K562 (cell line): ENCODE data around the gene TBC1D9. TPM values are rescaled to one million over a fixed set of nuclear protein-coding genes. Genes with fewer than 3 reads are reported as not detected.

Experiments
- ATAC-seq: fragments of 200-7000 bp; cut with Tn5 transposase; 3 replicates; pipeline ENCODE4 v1.9.1; 2020; ENCODE audit warnings: moderate library complexity
- BruUV-seq: library from RNA; stranded (reverse); fragments of 400-500 nt; replicated peaks from 2 replicates; lab custom pipeline; 2021; lab: Mats Ljungman, UMichigan
- CTCF ChIA-PET: fragments of 300-600 bp; formaldehyde crosslinking; extraction: SDS; loops from one replicate; lab custom pipeline; 2021; ENCODE audit warnings: low intra/inter-chr PET ratio; lab: Yijun Ruan, JAX
- POLR2A ChIA-PET: fragments of 300-600, 350-650 bp; sonication (Branson Sonifier 250); formaldehyde crosslinking; extraction: SDS; loops from one replicate; lab custom pipeline; 2021; ENCODE audit warnings: antibody characterized with exemption, inconsistent platforms; lab: Yijun Ruan, JAX
- DNase-seq, 4 experiments: peaks; one replicate each; pipeline versions ENCODE4 v3.0.0 to v3.0.0-alpha.2; 2011 to 2018; ENCODE audit warnings: low spot score in 3 of 4, mixed read lengths in 3 of 4; ENCODE audit errors: extremely low read depth in 1 of 4
- FAIRE-seq: peaks from 2 replicates; lab custom pipeline; 2011; peaks lifted over from hg19 to GRCh38; lab: Jason Lieb, UNC
- H2AFZ ChIP-seq: 2 replicates; pipeline ENCODE4 v1.6.0; 2011; ENCODE audit warnings: low read depth, low read length, control low read depth, inconsistent platforms
- H3K27ac ChIP-seq: fragments of 200-600 bp; 3 replicates; pipeline ENCODE4 v1.8.0; 2011; ENCODE audit warnings: low read depth, mild to moderate bottlenecking, control low read depth, inconsistent platforms, low read length, moderate library complexity, mixed read lengths; ENCODE audit errors: extremely low read depth
- H3K27me3 ChIP-seq, 2 experiments: fragments of 300-600 bp in 1 of 2; 2 replicates in 1 of 2; 3 replicates in 1 of 2; pipeline versions ENCODE4 v1.6.0 to v1.8.0; 2011; ENCODE audit warnings: inconsistent platforms in 2 of 2, low read length in 2 of 2, mild to moderate bottlenecking in 1 of 2, mixed read lengths in 1 of 2, moderate library complexity in 1 of 2; ENCODE audit not compliant: control insufficient read depth in 2 of 2, insufficient read depth in 2 of 2
- H3K36me3 ChIP-seq: fragments of 300-600 bp; 3 replicates; pipeline ENCODE4 v1.8.0; 2011; ENCODE audit warnings: mild to moderate bottlenecking, low read length, inconsistent platforms; ENCODE audit not compliant: control insufficient read depth, insufficient read depth
- H3K4me1 ChIP-seq, 2 experiments: fragments of 200-600 bp in 1 of 2; replicated peaks in 1 of 2; 2 replicates in 1 of 2; 3 replicates in 1 of 2; pipeline versions ENCODE4 v1.5.1 to v1.8.0; 2011; ENCODE audit warnings: inconsistent platforms in 2 of 2, low read length in 2 of 2, mild to moderate bottlenecking in 1 of 2, mixed read lengths in 1 of 2, moderate library complexity in 1 of 2; ENCODE audit not compliant: control insufficient read depth in 2 of 2, insufficient read depth in 2 of 2
- H3K4me2 ChIP-seq: 2 replicates; pipeline ENCODE4 v1.6.1; 2011; ENCODE audit warnings: low read length, control low read depth, inconsistent platforms, mixed read lengths; ENCODE audit not compliant: insufficient read depth
- H3K4me3 ChIP-seq: fragments of 200-600 bp; sonication (generic), shearing (Covaris generic); 2 replicates; pipeline ENCODE4 v1.5.1; 2016; ENCODE audit warnings: control low read depth, inconsistent platforms
- H3K79me2 ChIP-seq: fragments of 200-600 bp; 3 replicates; pipeline ENCODE4 v1.8.0; 2011; ENCODE audit warnings: low read length, inconsistent platforms; ENCODE audit not compliant: control insufficient read depth, insufficient read depth
- H3K9ac ChIP-seq, 2 experiments: 2 replicates each; pipeline versions ENCODE4 v1.6.0 to v1.6.1; 2011; ENCODE audit warnings: low read depth in 2 of 2, low read length in 2 of 2, control low read depth in 1 of 2, inconsistent platforms in 1 of 2, mild to moderate bottlenecking in 1 of 2, mixed read lengths in 1 of 2; ENCODE audit not compliant: insufficient read depth in 1 of 2
- H3K9me1 ChIP-seq: one replicate; pipeline ENCODE4 v1.6.0; 2011; ENCODE audit warnings: inconsistent platforms, mild to moderate bottlenecking, low read length, moderate library complexity; ENCODE audit not compliant: control insufficient read depth, insufficient read depth
- H3K9me3 ChIP-seq: replicated peaks from 2 replicates; pipeline ENCODE4 v1.5.1; 2011; ENCODE audit warnings: low read depth, low read length, inconsistent platforms; ENCODE audit not compliant: control insufficient read depth, insufficient read depth
- H4K20me1 ChIP-seq: replicated peaks from 2 replicates; pipeline ENCODE4 v1.6.1; 2011; ENCODE audit warnings: low read length, inconsistent platforms, mixed read lengths; ENCODE audit not compliant: control insufficient read depth, insufficient read depth
- CC2D1A ChIP-seq: fragments of 450-650 bp; IDR thresholded peaks from 2 replicates; pipeline ENCODE4 v1.6.1; 2017; ENCODE audit warnings: mild to moderate bottlenecking
- CHCHD3 ChIP-seq: fragments of 250-450 bp; sonication (Bioruptor Pico); IDR thresholded peaks from 2 replicates; pipeline ENCODE4 v2.1.2; 2022; ENCODE audit warnings: mild to moderate bottlenecking
- CREM ChIP-seq: IDR thresholded peaks from 2 replicates; pipeline ENCODE4 v1.6.1; 2014; ENCODE audit warnings: antibody characterized with exemption, low read depth
- DIDO1 ChIP-seq: fragments of 450-650 bp; IDR thresholded peaks from 2 replicates; pipeline ENCODE4 v1.6.1; 2016; ENCODE audit warnings: low read depth, missing biosample characterization, missing genetic modification characterization
- ESRRA ChIP-seq: fragments of 450-650 bp; IDR thresholded peaks from 2 replicates; pipeline ENCODE4 v1.6.1; 2014; ENCODE audit warnings: low read depth, mild to moderate bottlenecking, moderate library complexity, borderline replicate concordance
- FOXA1 ChIP-seq: fragments of 450-650 bp; IDR thresholded peaks from 2 replicates; pipeline ENCODE4 v1.6.1; 2016; ENCODE audit warnings: mild to moderate bottlenecking, borderline replicate concordance
- RBM22 ChIP-seq: fragments of 200-400 bp; formaldehyde crosslinking; IDR thresholded peaks from 2 replicates; pipeline ENCODE4 v1.6.1; 2018; ENCODE audit warnings: low read length, low read depth; ENCODE audit not compliant: poor library complexity, severe bottlenecking
- RHOXF2B ChIP-seq: fragments of 250-450 bp; sonication (Bioruptor Pico); conservative IDR thresholded peaks from 2 replicates; pipeline ENCODE4 v1.5.1; 2021
- SLC30A9 ChIP-seq: fragments of 250-450 bp; sonication (Bioruptor Pico); IDR thresholded peaks from 2 replicates; pipeline ENCODE4 v1.8.0; 2022; ENCODE audit warnings: mild to moderate bottlenecking, moderate library complexity
- TEAD1 ChIP-seq, 2 experiments: fragments of 450-650 bp in 1 of 2; sonication (generic) in 1 of 2; formaldehyde crosslinking; IDR thresholded peaks; 2 replicates each; pipeline versions ENCODE4 v1.4.0 to v1.8.0; 2020 to 2022; ENCODE audit warnings: mild to moderate bottlenecking in 2 of 2, missing genetic modification reagents in 1 of 2
- TEAD4 ChIP-seq, 2 experiments: sonication (generic) in 1 of 2; formaldehyde crosslinking in 1 of 2; IDR thresholded peaks; 2 replicates each; pipeline versions ENCODE4 v1.6.1 to v1.8.0; 2012 to 2022; ENCODE audit warnings: borderline replicate concordance in 1 of 2, inconsistent platforms in 1 of 2, low read length in 1 of 2, mild to moderate bottlenecking in 1 of 2, missing genetic modification reagents in 1 of 2
- ZNF280A ChIP-seq: fragments of 450-650 bp; IDR thresholded peaks from 2 replicates; pipeline ENCODE4 v1.6.1; 2018; ENCODE audit warnings: mild to moderate bottlenecking, low read depth; ENCODE audit not compliant: partially characterized antibody
- ZNF318 ChIP-seq, 2 experiments: fragments of 450-650 bp; IDR thresholded peaks; 2 replicates each; pipeline ENCODE4 v1.6.1; 2016; ENCODE audit warnings: mild to moderate bottlenecking in 2 of 2, borderline replicate concordance in 1 of 2, low read depth in 1 of 2, moderate library complexity in 1 of 2
- WGBS: fragments of 100-300 bp; shearing (Covaris generic); methylation state at CpG from one replicate; pipeline ENCODE4 v1.1.6; 2016; ENCODE audit warnings: low coverage, mixed read lengths; ENCODE audit not compliant: insufficient coverage; ENCODE audit errors: missing lambda C conversion rate; 5-methylcytosine and 5-hydroxymethylcytosine counted together
- in situ Hi-C: fragments of 300-500 bp; cut with MboI; formaldehyde crosslinking; loops from 4 replicates; pipeline ENCODE4 v1.15.0; 2018; ENCODE audit warnings: inconsistent platforms, mixed read lengths
- intact Hi-C: fragments of 100-400 bp; cut with micrococcal nuclease; formaldehyde crosslinking; loops from 2 replicates; pipeline ENCODE4 v1.14.2; 2022
- polyA plus RNA-seq, 8 experiments: library from polyadenylated mRNA; depleted of rRNA in 4 of 8; stranded (reverse) in 5 of 8; unstranded in 3 of 8; fragments of >200 nt; fragmentation: Nextera tagmentation in 2 of 8; fragmentation: Illumina TruSeq in 1 of 8; extraction: Ambion mirVana in 2 of 8; extraction: Trizol in 1 of 8; gene quantifications; 2 replicates each; pipeline versions ENCODE4 v1.2.1 to v1.2.3, GENCODE V29; 2011 to 2014; ENCODE audit warnings: inconsistent platforms in 1 of 8, missing spikeins in 1 of 8
- total RNA-seq, 7 experiments: library from RNA; depleted of rRNA in 6 of 7; stranded (reverse); fragments of >200 nt in 6 of 7; fragmentation: Illumina TruSeq in 2 of 7; extraction: Trizol in 2 of 7; gene quantifications; 2 replicates each; pipeline versions ENCODE4 v1.2.1 to v1.2.3, GENCODE V29; 2011 to 2021; ENCODE audit warnings: low replicate concordance in 1 of 7

The TBC1D9 gene
- total and polyA plus RNA-seq, 9 of the 15 experiments (the other 6 are each of a cell fraction or from before 2014, with no cell fraction given), result 0.13 TPM; not detected in 8

GRCh38 chr4:140581078-140581477 is 175.1 kb downstream of the TBC1D9 start:
- DNase-seq (no peak), ATAC-seq (no peak), FAIRE-seq (no peak)
- Histone ChIP-seq H3K27me3 (peaks cover 9 to 24% of the 10 kb centered on the region in 2 experiments; a peak in 4 of 5 replicates), H4K20me1 (no peaks in the 10 kb centered on the region), H3K4me2 (no peak overlapping the region), H3K4me3 (no peak overlapping the region), H3K27ac (no peak overlapping the region), H3K9me3 (no peaks in the 10 kb centered on the region), H3K36me3 (no peaks in the 10 kb centered on the region), H3K9me1 (no peaks in the 10 kb centered on the region), H3K79me2 (no peaks in the 10 kb centered on the region), H3K9ac (no peak overlapping the region), H2AFZ (no peak overlapping the region), H3K4me1 (peaks cover 0 to 4% of the 10 kb centered on the region in 2 experiments; a peak in 2 of 5 replicates)
- BruUV-seq, result no TSS peak
- ChIA-PET POLR2A (interaction anchor here (1.4 kb wide), 1 partner anchor 13 kb away, joined by 3 read pairs; the partner anchor contains the start of gene UCP1), CTCF (no interaction called here)
- TF ChIP-seq CC2D1A, result no peak
- TF ChIP-seq ZNF280A, result no peak
- TF ChIP-seq FOXA1, result no peak
- TF ChIP-seq ESRRA, result no peak
- TF ChIP-seq ZNF318 (IDR thresholded peaks at IDR 0.05; ENCODE audit: borderline replicate concordance in 1 of 2, low read depth in 1 of 2), result no peak
- TF ChIP-seq CHCHD3, result no peak
- TF ChIP-seq TEAD1 (CRISPR knock-in tag; IDR thresholded peaks at IDR 0.05), result no peak
- no peak for TF ChIP-seq SLC30A9 (CRISPR knock-in tag)
- TF ChIP-seq RHOXF2B (CRISPR knock-in tag), result no peak
- TF ChIP-seq TEAD4 (IDR thresholded peaks at IDR 0.05; ENCODE audit: low read length), result no peak
- TF ChIP-seq TEAD4 (CRISPR knock-in tag; IDR thresholded peaks at IDR 0.05; ENCODE audit: borderline replicate concordance), result no peak
- TF ChIP-seq CREM, result no peak
- no peak for TF ChIP-seq RBM22
- no peak for TF ChIP-seq DIDO1 (tag)
- 0% methylated on average over 3 of the region's 3 CpGs for WGBS
- intact Hi-C loops (no loop called here), in situ Hi-C loops (no loop called here)
